Skin epidermis (tissue), 12 donors: ENCODE results near the gene NNAT.

ENCODE experiments used
- H3K27ac ChIP-seq, 21 experiments: fragments of 200-600 bp; sonication (generic) in 11 of 21; one replicate each; pipeline ENCODE4 v1.5.0; 2020; ENCODE audit warnings: mild to moderate bottlenecking in 3 of 21, inconsistent platforms in 2 of 21, moderate library complexity in 2 of 21
- H3K4me3 ChIP-seq, 7 experiments: fragments of 200-600 bp; sonication (generic) in 2 of 7; one replicate each; pipeline ENCODE4 v1.5.0; 2020; ENCODE audit warnings: inconsistent platforms in 2 of 7, mild to moderate bottlenecking in 2 of 7, moderate library complexity in 1 of 7

Gene NNAT

DNA sequence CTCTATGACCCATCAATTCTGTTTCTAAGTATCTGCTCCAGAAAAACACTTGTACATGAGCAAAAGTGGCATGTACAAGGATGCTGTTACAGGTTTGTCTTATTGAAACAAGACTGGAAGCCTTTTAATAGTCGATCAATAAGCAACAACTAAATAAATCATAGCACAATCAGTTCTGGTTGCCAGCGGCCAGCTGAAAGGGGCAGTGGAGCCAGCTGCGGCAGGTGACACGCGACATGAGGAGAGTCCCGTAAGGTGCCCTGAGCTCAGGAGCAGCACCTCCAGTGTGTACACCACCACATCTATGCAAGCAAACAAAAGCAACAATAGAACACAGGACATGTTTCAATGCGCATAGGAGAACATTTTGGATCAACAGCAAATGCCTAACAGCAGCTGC, 20.7 kb upstream of the NNAT start:
- Histone ChIP-seq H3K4me3 (no peak overlapping the region), H3K27ac (no peak overlapping the region)

DNA sequence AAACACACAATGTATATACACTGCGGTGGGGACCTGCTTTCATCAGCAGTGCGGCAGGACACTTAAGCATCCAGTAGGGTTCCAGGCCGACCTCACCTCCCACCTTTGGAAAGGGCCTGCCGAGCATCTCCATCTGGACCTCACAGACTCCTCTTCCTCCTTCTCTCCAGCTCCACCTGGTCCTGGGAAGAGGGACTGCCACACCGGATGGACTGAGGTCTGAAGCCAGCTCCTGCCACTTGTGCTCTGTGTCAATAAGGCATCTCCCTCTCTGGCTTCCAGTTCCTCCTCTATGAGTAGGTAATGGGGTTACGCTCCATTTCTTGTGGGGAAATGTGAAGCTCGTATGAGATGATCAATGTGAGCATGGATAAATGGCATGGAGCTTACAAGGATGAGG, 19.1 kb upstream of the NNAT start:
- Histone ChIP-seq H3K27ac (no peak overlapping the region), H3K4me3 (no peak overlapping the region)

DNA sequence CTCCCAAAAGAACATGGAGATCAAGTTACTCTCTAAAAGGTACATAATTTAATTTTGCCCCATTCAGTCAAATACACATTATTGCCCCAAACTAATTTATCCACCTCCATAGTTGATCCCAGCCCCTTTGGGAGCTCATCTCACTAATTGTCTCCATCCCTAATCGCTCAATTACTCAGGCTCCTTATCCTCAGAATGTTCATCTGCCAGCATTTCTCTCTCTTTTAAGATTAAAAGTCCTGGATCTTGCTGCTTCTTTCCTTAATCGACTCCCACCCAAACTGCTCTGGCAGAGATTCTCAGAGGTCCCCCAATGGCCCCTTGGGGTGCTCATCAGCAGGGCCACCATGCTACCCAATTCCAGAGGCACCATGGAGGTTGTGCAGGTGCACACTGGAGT, 18.4 kb upstream of the NNAT start:
- Histone ChIP-seq H3K27ac (no peak overlapping the region), H3K4me3 (no peak overlapping the region)

DNA sequence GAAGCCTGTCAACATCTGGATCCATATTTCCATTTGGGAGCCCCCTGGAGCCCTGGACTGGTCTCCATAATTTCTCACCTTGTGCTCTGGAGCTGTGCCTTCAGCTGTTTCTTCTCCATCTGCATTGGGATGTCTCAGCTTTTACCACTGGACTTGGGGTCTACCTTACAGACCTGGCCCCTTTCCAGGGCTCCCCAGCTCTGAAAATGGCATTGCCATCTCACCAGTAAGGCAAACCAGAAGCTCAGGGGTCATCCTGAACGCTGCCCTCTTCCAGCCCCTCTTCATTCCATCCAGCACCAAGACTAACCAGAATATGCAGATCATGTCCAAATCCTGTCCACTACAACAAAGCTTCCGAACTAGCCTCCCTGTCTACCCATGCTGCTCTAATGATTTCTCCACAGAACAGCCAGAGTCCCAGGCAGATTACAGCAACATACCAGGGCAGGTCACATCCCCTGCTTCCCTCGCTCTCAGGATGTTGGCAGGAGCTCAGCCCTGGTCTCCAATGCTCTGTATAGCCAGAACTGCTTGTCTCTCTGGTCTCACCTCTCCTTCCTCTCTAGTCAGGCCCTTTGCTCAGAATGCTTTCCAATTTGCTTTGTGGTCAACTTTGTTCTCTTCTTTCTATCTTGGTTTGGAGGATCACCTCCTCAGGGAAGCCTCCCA, 17.7 kb upstream of the NNAT start:
- Histone ChIP-seq H3K4me3 (no peak overlapping the region), H3K27ac (no peak overlapping the region)

DNA sequence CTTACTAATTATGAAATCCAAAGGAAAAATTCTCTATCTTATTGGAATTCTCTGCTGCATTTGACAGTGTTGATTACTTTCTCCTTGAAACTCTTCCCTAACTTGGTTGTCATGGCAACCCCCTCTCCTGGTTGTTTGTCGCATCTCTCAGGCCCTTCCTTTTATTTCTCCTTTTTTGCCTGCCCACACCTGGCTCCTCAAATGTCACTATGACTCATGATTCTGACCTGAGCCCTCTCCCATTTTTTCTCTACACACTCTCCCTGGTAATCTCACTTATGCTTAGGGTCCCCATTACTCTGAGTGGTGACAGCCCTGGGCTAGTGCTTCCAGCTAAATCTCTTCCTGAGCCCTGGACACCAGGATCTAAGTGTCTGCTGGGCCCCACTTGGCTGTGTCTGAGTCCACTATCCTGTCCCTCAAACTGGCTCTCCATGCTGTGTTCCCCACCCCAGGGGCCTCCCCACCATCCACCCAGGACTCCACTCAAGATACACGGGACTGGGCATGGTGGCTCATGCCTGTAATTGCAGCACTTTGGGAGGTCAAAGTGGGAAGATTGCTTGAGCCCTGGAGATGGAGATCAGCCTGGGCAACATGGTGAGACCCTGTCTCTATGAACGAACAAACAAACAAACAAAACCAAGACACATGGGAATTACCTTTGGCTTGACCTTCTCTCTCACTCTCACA, 16.5 kb upstream of the NNAT start:
- Histone ChIP-seq H3K27ac (no peak overlapping the region), H3K4me3 (no peak overlapping the region)

DNA sequence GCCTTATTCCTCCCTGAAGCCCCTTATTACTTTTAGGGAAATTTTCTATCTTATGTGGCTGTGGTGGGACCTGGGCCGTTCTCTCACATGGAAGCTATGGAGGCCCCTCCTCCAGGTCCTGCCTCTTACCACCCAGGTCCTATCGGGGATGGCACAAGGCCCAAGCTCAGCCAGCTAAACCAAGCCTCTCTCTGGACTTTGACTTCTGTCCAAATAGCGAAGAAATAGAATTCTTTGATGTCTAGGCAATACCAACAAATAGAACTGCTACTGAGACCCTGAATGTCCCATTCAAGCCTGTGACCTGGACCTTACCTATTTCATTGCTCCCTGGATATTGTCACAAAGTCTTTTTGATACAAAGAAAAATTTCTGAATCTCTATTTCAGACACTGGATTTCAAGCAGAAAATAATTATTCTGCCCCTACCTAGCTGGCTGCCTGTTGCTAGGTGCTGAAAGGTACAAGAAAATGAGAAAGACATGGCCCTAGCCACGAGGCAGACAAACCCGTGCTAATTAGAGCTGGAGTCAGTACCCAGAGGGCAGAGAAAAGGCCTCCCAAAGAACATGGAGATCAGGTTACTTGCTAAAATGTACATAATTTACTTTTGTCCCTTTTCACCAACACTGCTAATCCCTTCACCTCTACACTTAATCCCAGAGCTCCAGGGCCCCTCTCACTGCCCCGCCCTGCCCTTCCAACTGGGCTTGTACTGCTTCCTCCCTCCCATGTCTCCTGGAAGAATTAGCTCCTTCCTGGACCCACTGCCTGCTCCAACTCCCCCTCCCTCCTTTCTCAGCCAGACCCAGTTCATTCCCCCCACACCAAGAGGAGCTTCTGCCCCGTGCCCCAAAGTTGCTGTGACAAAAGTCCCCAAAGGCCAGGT, 15.5 kb upstream of the NNAT start:
- H3K4me3 ChIP-seq, result no peak overlapping the region
- no peak overlapping the region for H3K27ac ChIP-seq

DNA sequence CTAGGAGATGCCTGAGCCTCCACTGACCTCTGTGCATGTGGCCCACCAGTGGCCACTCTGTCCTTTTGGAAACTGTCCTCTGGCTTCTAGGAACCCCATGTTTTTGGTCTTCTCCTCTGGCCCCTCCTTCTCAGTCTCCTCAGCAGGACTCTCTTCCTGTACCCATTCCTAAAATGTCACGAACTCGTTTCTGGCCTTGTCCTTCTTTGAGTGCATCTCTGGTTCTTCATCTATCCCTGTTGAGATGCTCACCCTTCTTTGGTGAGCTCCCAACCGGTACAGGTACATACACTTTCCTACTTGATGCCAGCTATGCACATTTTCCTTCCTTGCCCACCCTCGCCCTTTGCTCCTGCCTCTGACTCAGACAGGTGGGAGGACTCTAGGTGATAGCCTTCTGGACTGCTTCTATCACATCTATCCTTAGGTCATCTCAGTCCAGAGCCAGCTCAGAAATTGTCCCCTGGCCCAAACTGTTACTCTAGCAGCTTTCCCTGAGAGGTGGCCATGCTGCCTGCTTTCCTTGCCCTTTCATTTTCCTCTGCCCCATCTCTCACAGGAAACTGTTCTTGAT, 14.8 kb upstream of the NNAT start:
- H3K4me3 ChIP-seq, result no peak overlapping the region
- no peak overlapping the region for H3K27ac ChIP-seq

DNA sequence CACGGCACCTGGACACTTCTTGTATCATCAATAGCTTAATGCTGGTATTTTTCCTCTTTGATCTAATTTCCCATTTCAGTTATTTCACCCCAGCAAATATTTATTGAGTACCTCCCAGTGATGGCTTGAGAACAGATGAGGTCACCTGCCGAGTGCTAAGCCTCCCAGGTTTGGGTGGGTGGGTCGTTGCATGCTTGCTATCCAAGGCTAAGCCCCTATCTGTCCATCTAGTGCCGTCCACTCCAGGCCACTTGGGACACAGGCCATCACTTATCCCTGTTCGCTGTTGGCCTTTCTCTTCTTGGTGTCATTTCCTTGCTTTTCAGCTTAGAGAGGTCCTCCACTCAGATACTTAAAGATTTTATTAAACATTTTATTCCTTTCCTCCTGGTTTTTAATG, 10.8 kb upstream of the NNAT start:
- Histone ChIP-seq H3K4me3 (no peak overlapping the region), H3K27ac (no peak overlapping the region)

DNA sequence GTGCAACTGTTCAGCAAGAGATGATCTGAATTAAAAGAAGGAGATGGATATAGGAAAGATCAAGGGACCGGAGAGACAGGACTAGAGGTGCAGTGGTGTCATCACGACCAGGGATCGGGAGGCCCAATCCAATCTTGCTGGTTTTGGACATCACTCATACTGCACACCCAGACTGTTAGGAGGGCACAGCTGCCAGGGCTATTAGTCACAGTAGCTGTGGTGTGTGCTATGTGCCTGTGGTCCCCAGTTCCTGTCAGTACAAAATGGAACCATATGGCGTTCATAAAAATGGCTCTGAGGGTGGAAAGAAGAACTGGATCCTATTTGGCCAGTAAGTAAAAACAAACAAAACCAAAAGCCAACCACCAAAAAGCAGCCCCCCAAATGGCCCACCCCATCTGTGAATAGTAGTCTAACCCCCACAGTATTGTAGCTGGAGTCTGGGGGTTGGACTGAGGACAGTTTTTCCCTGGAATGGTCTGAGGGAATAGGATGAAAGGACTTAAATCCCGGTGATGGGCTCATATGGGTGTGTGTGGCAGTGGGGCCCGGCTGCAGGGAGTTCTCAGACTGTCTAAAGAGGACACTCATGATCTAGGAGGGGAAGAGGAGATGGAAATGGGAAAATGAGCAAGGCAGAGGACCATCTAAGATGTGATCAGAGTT, 9.3 kb upstream of the NNAT start:
- Histone ChIP-seq H3K27ac (peak overlapping the region in 2 of 21 experiments; percentile 6 to 16), H3K4me3 (no peak overlapping the region)

DNA sequence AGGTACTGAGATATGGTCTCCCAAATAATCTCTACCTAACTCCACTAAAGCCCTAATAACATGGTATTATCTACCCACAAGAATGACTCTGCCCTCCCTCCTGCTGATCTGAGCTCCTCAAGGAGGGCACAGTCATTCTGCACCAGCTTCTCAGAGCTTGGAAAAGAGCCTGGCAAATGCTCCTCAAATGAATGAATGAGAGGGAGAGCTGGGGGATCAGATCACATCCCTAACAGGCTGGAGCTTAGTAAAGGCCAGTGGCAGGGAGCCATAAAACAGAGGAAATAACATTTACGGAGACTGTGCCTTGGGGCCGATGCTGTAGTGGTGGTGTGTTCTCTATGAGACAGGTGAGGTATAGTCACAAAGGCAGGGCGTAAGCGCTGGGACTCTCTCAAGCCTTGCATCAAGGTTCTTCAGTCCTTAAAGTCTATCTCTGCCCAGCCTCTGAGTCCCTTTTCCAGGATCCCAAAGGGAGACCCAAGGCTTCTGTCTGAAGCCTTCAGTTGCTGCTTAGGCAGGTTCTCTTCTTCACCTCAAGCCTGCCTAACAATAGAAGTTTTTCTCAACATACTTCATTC, 7.2 kb upstream of the NNAT start:
- no peak overlapping the region for H3K4me3 ChIP-seq
- no peak overlapping the region for H3K27ac ChIP-seq

DNA sequence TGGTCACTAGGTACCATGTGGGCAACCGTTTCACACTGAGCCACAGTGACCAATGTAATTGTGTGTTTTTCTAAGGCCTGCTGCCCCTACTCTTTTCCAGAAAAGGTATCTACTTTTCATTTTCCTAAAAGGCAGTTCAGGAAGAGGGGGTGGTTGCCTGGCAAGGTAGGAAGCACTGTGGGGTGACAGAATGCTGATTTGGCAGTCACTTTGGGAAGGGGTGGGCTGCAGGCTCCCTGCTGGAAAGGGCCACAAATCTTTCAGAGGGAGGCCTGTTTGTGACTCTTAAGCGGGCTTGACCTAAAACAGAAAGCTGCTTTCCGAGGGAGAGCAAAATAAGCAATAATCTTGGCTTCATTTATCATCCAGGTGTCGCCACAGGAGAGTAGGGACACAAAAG, 5.2 kb upstream of the NNAT start:
- H3K27ac ChIP-seq, result no peak overlapping the region
- H3K4me3 ChIP-seq, result no peak overlapping the region

DNA sequence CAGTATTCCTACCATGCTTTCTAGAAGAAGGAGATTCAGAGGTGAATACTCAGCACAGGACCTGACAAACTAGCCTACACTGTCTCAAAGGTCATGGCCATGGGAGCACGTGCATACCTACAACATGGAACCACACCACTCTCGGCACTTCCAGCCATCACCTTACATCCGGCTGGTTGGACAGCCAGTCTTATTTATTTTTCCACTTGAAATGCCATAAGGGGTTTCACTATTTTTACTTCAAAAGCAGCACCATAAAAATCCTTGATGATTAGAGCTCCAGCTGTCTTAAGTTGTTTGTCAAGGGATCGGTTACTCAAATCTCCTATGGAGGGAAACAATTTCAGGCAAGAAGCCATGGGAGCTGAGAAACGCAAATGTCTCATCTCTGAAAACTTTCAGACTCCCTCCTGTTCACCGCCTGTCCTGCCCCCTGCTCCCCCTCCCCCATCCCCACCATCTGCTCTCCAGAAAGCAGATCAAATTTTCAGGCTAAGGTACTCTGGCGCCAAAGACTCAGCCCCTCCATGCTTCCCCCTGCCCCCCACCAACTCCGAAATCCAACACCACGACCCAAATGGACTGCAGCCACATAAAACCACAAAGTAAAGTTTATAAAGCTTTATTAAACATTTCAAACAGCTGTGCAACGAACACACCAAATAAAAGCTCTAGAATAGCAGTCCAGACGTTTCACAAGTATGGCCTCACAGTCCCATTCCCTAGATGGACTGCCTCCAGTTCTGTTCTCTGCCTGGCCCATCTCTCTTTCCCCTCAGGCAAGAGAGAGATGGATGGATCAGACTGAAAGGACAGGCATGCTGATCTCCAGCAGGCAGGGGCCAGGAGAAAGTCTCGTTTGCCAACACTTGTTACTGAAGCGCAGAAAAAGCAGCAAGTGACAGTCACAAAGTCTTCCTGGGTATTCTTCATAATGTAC, 4.0 kb upstream of the NNAT start:
- H3K27ac ChIP-seq, result no peak overlapping the region

DNA sequence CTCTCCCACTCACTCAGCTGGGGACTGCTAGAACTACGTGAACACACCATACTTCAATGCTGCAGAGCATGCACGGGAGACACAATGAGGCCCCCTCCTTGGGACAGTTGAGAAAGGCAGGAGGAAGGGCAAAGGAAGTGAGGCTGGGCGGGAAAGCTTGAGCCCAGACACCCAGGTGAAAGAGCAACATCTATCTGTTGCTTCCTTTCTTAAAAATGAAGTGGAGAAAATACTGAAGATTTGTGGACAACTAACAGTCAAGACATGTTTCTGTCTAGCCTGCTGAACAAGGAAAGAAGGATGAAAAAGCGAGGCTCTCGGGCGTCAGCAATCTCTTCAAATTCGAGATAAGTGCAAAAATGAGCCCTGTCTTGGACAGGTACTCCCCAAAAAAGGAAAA, 3.0 kb upstream of the NNAT start:
- H3K4me3 ChIP-seq, result no peak overlapping the region
- H3K27ac ChIP-seq, result no peak overlapping the region

More for the DNA sequence above, 4.0 kb upstream of the NNAT start:
- H3K4me3 ChIP-seq, result no peak overlapping the region

DNA sequence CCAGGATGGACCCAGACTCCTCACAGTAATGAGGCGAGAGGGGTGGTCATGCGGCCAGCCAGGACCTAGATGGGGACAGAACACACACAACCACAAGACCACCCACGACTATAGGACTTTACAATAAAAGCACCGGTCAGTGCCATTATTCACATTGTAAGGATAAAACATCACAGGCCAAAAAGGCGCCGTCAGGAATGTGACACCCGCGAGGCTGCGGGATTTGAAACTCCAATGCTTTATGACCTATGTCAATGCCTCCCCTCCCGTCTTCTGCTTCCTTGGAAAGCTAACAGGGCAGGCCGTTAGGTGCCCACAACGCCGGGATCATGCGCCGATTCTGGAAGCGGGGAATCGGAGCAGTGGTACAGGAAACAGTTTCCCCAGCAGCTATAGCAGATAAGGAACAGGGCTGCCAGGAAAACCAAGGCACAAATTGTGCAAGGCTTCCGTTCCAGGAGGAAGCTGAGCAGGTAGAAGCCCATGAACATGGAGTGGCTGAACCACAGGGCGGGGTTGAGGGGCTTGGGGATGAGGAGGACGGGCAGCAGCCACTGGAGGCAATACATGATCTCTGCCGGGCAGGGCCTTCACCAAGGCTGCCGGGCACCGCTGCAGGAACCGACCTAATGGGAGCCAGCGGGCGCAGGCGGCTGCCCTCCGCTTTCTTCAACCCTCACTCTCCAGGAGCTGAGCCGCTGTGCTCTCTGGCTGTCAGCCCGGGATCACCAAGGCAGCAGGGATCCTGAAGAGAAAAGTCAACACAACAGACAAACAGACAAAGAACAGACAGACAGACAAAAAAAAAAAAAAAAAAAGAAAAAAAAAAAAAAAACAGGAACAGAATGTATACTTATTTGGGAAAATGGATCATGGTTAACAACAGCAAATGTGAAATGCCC, 2.2 kb upstream of the NNAT start:
- Histone ChIP-seq H3K27ac (peak overlapping the region in 1 of 21 experiments; percentile 24), H3K4me3 (no peak overlapping the region)

DNA sequence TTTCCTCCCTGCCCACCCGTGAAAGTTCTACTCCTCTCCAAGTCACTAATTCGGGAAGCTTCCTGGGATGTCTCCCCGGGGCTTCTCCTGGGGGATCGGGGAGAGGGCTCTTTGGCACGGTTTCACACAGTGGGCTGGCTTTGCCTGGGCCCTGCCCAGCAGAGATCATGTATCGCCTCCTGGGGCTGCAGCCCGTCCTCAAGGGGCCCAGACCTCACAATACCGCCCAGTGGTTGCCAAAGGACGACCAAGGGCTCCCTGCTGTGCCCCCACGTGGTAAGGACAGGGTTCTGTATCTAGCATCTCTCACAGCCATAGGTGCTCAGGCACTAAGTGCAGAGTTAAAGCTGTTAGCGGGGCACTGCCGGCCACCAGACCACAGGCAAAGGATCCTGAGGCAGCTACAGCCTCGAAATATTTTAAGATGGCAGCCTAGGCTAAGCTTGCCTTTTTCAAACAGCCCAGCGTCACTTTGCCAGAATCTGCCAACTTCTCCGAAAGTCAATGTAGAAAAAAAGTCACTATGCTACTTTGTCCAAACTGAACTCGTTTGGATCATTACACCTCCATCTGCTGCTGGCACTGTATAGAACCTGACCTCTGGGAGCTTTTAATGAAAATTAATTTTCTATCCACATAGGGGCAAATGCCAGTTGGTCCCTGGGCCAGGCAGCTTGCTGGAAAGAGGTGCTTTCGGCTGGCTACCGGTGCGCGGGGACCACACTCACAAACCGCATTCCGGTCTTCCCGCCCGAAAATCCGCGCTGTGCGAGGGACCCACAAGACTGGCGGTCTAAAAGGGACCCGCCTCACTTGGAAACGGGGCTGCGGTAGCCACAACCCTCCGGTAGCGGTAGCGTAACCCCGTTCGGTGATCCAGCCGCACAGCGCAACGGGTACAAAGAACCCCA, 1.3 kb upstream of the NNAT start:
- peak overlapping the region in 1 of 21 experiments; percentile 24 for H3K27ac ChIP-seq
- no peak overlapping the region for H3K4me3 ChIP-seq

DNA sequence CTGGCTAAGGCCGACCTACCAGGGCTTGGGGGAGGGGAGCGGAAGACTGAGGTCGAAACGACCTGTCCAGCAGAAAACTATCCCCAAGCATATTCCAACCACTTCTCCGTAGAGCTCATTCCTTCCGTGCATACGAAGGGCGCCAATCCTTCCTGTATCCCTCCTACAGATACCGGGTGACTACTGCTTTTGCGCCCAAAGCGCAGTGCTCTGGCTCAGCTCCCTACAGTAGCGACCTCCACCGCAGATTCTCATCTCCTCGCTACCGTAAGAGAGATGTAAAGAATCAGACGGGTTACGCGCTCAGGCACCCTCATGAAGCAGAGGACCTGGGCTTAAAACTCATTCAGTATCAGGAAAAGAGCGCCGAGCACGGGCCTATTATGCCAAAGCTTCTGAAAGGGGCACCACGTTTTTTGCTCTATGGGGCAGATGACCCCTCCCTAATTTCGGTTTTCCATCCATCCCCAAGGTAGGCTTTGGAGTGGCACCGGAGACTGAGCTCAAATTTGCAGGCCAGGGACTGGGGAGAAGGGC, 563 bp upstream of the NNAT start:
- Histone ChIP-seq H3K27ac (no peak overlapping the region), H3K4me3 (no peak overlapping the region)
